ENCODE results near the gene SLC6A17.

The SLC6A17 gene

GRCh38 chr1:110203021-110203661, 52.8 kb downstream of the SLC6A17 start:
- peak; percentile 42 to 44 for DNase-seq (ENCODE audit: low read depth in 2 of 2)

GRCh38 chr1:110205156-110205555, 54.9 kb downstream of the SLC6A17 start:
- DNase-seq (ENCODE audit: low read depth in 2 of 2): no peak

- DNase-seq (ENCODE audit: low read depth in 2 of 2): no peak
Measured at GRCh38 chr1:110205591-110206155, 55.4 kb downstream of the SLC6A17 start.

GRCh38 chr1:110206261-110206920, 56.1 kb downstream of the SLC6A17 start:
- DNase-seq (ENCODE audit: low read depth in 2 of 2): no peak

GRCh38 chr1:110207831-110208230, 57.5 kb downstream of the SLC6A17 start:
- DNase-seq (ENCODE audit: low read depth in 2 of 2): no peak

- DNase-seq (ENCODE audit: low read depth in 2 of 2): no peak
Measured at GRCh38 chr1:110208916-110209645, 58.8 kb downstream of the SLC6A17 start.

- DNase-seq (ENCODE audit: low read depth in 2 of 2): peak in 1 of 2 experiments; percentile 39
Measured at GRCh38 chr1:110209715-110210603, 59.7 kb downstream of the SLC6A17 start, which contains the start of gene KCNC4. KCNC4 (plus strand) TSS chr1:110210314; CDS start chr1:110211500, 1,186 bp downstream.

- no peak for DNase-seq (ENCODE audit: low read depth in 2 of 2)
Measured at GRCh38 chr1:110210604-110211495, 60.6 kb downstream of the SLC6A17 start.

- DNase-seq (ENCODE audit: low read depth in 2 of 2): no peak
Measured at GRCh38 chr1:110211496-110212168, 61.3 kb downstream of the SLC6A17 start.

GRCh38 chr1:110212169-110213142, 62.2 kb downstream of the SLC6A17 start:
- DNase-seq (ENCODE audit: low read depth in 2 of 2): no peak

- DNase-seq (ENCODE audit: low read depth in 2 of 2): no peak
Measured at GRCh38 chr1:110213143-110213540, 62.8 kb downstream of the SLC6A17 start.

- no peak for DNase-seq (ENCODE audit: low read depth in 2 of 2)
Measured at GRCh38 chr1:110214454-110215404, 64.4 kb downstream of the SLC6A17 start.

- DNase-seq (ENCODE audit: low read depth in 2 of 2): no peak
Measured at GRCh38 chr1:110215621-110216515, 65.6 kb downstream of the SLC6A17 start.

GRCh38 chr1:110216844-110217444, 66.7 kb downstream of the SLC6A17 start:
- no peak for DNase-seq (ENCODE audit: low read depth in 2 of 2)

- DNase-seq (ENCODE audit: low read depth in 2 of 2): no peak
Measured at GRCh38 chr1:110218137-110218536, 67.8 kb downstream of the SLC6A17 start.

- no peak for DNase-seq (ENCODE audit: low read depth in 2 of 2)
Measured at GRCh38 chr1:110218739-110219138, 68.4 kb downstream of the SLC6A17 start.
